Upper lobe of right lung (tissue), 1 donor: ENCODE results near the gene RELN. TPM values are rescaled to one million over a fixed set of nuclear protein-coding genes. Genes with fewer than 3 reads are reported as not detected.

Source experiments
- ATAC-seq: fragments of 200-7000 bp; cut with Tn5 transposase; one replicate; pipeline ENCODE4 v1.9.1; 2020; ENCODE audit warnings: mild to moderate bottlenecking, moderate library complexity
- DNase-seq: peaks from one replicate; pipeline ENCODE4 v3.0.0-alpha.2; 2020
- H3K27ac ChIP-seq: fragments of 200-600 bp; one replicate; pipeline ENCODE4 v1.8.0; 2022
- H3K27me3 ChIP-seq: fragments of 200-600 bp; one replicate; pipeline ENCODE4 v1.8.0; 2022; ENCODE audit warnings: mild to moderate bottlenecking
- H3K36me3 ChIP-seq: fragments of 200-600 bp; one replicate; pipeline ENCODE4 v1.8.0; 2022
- H3K4me1 ChIP-seq: fragments of 200-600 bp; one replicate; pipeline ENCODE4 v1.8.0; 2022
- H3K4me3 ChIP-seq: fragments of 200-600 bp; one replicate; pipeline ENCODE4 v1.8.0; 2022; ENCODE audit warnings: mild to moderate bottlenecking
- H3K9me3 ChIP-seq: fragments of 200-600 bp; one replicate; pipeline ENCODE4 v1.8.0; 2022
- CTCF ChIP-seq: fragments of 200-600 bp; IDR thresholded peaks from one replicate; pipeline ENCODE4 v1.8.0; 2022; ENCODE audit warnings: antibody characterized with exemption
- intact Hi-C: fragments of 100-400 bp; cut with DNase I; formaldehyde crosslinking; loops from one replicate; pipeline ENCODE4 v1.11.0; 2022
- total RNA-seq: library from RNA; stranded (reverse); fragmentation: NEBNext Ultra II Directional; extraction: Animal tissue kit (Norgen Biotek cat#: 25700); gene quantifications from one replicate; pipeline ENCODE4 v1.2.1, GENCODE V29; 2021
- donor health status: DM: no; HTN: yes; CAD: no; lungs with severe emphysema.

Gene RELN
- total RNA-seq, 1 donor from 2014 or later = 5.6 TPM

DNA sequence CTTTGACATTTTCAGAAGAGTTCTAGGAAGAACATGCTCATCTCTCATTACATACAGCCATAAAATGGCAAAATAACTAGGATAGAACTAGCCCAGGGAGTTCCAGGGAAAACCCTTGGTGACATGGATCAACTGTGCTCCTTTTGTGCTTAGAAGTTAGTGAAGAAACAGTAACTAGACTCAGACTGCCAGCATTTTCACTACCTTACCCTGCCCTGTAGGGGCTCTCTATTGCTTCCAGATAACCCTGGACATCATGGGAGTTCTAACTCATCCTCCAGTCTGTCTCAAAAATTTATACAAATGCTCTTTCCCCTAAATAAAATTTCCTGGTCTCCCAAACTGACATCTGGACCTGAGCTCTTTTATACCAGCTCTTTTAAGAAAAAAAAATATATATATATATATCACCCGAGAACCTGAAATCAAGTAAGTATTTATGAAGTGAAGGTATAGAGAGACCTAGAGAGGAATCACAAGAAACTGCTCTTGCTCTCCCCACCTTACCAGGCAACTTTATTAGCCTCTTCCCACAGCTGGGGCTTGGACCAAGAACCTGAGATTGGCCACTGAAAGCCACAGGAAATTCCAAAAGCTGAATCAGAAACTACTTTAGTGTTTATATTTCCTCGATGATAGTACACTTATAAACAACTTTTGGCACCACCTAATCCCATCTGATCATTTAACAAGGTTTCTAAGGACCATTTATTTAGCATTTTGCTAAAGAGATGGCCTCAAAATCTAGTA, 101.4 kb downstream of the RELN start:
- H3K4me3 ChIP-seq = no peak overlapping the region
- no peaks in the 10 kb centered on the region for H3K27me3 ChIP-seq
- DNase-seq (no peak), ATAC-seq (no peak)
- intact Hi-C loops = no loop called here
- no peaks in the 10 kb centered on the region for H3K9me3 ChIP-seq
- H3K4me1 ChIP-seq = no peaks in the 10 kb centered on the region
- H3K36me3 ChIP-seq = no peaks in the 10 kb centered on the region
- no peak for TF ChIP-seq CTCF
- no peak overlapping the region for H3K27ac ChIP-seq

DNA sequence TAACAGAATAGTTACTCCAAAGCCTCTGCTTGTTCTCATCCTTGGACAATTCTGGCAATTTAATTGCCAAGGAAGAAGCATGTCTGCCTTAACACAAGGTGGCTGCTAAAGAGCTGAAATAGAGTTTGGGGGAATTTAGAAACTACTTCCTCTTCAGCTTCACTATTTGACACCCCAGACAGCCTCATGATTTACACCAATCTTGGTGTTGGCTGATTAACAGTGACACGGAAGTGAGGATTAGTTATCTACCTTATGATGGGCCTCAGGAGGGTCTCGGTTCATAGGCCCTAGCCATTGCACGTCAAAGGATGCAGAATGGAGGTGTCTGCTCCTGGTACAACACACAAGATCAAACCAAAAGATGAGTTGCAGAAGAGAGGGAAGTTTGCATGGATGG, 102.4 kb downstream of the RELN start:
- ATAC-seq (no peak), DNase-seq (no peak)

DNA sequence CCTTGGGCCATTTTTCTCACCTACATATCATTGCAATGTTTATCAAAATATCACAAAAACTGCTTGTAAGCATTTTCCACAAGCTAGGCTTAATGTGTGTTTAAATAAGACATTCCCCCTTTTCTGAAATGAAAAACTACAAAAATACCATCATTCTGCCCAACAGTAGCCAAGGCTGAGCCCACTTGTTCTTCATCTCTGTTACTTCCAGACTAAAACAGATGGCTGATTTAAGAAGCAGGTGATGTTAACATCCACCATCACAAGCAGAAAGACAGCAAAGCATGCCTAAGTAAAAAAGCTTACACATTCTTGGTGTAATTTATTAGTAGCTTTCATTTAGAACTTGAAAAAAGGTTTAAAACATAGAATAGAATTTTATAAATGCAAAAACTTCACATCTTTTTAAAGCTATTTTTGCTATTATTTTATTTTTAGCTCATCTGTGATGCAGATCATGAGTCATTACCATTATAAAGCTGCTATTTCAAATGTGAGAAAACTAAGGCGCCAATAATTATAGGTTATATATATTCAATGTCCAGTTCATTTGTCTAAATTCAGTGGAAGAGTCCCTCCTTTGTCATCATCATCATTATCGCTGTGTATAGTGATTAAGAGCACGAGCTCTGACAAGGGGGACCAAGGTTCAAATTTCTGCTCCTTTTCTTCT, 109.4 kb downstream of the RELN start:
- TF ChIP-seq CTCF = no peak
- no peak for ATAC-seq
- H3K9me3 ChIP-seq = no peaks in the 10 kb centered on the region
- no peak overlapping the region for H3K27ac ChIP-seq
- no peak overlapping the region for H3K4me3 ChIP-seq
- intact Hi-C loops = no loop called here
- no peak for DNase-seq
- H3K4me1 ChIP-seq = no peaks in the 10 kb centered on the region
- no peaks in the 10 kb centered on the region for H3K36me3 ChIP-seq
- H3K27me3 ChIP-seq = no peaks in the 10 kb centered on the region

More for the DNA sequence above, 102.4 kb downstream of the RELN start:
- Histone ChIP-seq H3K36me3 (no peaks in the 10 kb centered on the region), H3K9me3 (no peaks in the 10 kb centered on the region), H3K4me3 (no peak overlapping the region), H3K27me3 (no peaks in the 10 kb centered on the region), H3K27ac (no peak overlapping the region), H3K4me1 (no peaks in the 10 kb centered on the region)
- TF ChIP-seq CTCF = no peak
- intact Hi-C loops = no loop called here

DNA sequence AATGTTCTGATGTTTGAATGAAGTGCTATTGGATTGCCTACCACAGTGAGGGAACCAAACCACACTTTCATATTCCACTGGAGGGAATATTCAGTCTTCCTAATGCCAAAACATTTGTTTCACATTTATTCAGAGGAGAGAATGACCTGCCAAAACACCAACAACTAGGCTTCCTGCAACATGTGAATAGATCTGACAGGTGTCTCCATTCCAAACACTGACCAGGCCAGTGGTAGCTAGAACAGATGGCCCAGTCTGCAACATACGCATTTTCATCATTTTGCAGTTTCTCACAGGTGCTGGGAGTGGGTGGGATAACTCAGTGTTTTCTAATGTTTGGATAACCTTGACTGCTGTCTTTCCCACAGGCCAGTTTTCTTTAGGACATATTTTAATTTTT, 110.0 kb downstream of the RELN start:
- H3K4me3 ChIP-seq = no peak overlapping the region
- no peak for ATAC-seq
- H3K36me3 ChIP-seq = no peaks in the 10 kb centered on the region
- intact Hi-C loops = no loop called here
- no peaks in the 10 kb centered on the region for H3K4me1 ChIP-seq
- H3K9me3 ChIP-seq = no peaks in the 10 kb centered on the region
- TF ChIP-seq CTCF = no peak
- no peaks in the 10 kb centered on the region for H3K27me3 ChIP-seq
- DNase-seq = no peak
- H3K27ac ChIP-seq = no peak overlapping the region

DNA sequence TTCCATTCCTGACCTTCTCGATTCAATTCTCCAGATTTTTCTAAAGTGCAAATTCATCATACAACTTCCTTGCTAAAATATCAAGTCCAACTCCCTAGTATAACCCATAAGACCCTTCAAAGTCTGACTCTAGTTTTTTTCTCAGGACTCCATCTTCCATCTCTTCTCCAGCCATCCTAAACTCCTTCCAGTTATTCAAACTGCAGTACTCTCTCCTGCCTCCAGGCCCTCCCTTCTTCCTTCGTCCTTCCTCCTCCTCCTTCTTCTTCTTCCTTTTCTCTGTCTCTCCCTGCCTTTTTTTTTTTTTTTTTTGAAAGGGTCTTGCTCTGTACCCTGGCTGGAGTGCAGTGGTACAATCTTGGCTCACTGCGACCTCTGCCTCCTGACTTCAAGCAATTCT, 111.9 kb downstream of the RELN start:
- Histone ChIP-seq H3K27me3 (no peaks in the 10 kb centered on the region), H3K4me1 (no peaks in the 10 kb centered on the region), H3K4me3 (no peak overlapping the region), H3K27ac (no peak overlapping the region), H3K9me3 (no peaks in the 10 kb centered on the region), H3K36me3 (no peaks in the 10 kb centered on the region)
- DNase-seq (no peak), ATAC-seq (no peak)
- intact Hi-C loops = no loop called here
- no peak for TF ChIP-seq CTCF
